HG02623 (cell line): ENCODE results near the gene AJUBA.
"Not testable (repeated sequence)": the region's sequence is repeated elsewhere in the genome, so short reads cannot be mapped to it uniquely, and the experiment has no call there.

Source experiments
- ATAC-seq: cut with Tn5 transposase; IDR thresholded peaks from one replicate; pipeline ENCODE4 v1.9.1; 2021; ENCODE audit warnings: moderate library complexity; ENCODE audit not compliant: unreplicated experiment

AJUBA gene

DNA sequence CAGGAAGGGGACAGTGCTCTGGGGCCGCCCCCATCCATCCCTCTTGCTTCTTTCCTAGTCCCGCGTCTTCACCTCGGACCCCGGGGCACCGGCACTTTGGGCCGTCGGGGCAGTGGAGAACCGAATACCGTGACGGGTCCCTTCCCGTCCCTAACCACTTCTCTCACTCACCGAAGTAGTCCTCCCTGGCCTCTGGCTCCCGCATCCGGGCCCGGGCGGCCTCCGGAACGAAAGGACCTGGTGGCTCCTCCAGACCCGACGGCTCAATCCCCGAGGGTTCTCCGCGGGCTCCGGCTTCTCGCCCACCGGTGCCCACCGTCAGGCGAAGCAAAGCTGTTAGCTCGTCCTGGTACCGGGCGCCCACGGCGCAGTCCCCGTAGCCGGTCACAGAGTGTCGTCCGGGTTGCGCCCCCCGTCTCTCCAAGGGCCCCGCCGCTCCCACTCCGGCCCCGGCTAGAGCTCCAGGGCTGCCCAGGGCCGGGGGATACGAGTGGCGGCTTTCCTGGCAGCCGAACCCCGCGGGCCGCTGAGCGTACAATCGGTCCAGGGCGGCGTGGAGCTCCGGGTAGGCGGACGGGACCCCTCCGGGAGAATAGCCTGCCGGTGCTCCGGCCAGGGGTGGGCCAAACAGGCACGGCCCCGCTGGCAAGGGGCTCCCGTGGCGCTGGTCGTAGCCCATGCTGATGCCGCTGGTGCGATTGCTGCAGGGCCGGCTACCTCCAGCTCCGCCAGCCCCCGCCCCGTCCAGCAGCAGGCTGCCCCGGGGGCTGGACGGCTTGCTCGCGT lies 1.1 kb downstream of the AJUBA start:
- ATAC-seq: no peak

- no peak for ATAC-seq
Observed at GRCh38 chr14:22980672-22981089, 1.7 kb downstream of the AJUBA start.

DNA sequence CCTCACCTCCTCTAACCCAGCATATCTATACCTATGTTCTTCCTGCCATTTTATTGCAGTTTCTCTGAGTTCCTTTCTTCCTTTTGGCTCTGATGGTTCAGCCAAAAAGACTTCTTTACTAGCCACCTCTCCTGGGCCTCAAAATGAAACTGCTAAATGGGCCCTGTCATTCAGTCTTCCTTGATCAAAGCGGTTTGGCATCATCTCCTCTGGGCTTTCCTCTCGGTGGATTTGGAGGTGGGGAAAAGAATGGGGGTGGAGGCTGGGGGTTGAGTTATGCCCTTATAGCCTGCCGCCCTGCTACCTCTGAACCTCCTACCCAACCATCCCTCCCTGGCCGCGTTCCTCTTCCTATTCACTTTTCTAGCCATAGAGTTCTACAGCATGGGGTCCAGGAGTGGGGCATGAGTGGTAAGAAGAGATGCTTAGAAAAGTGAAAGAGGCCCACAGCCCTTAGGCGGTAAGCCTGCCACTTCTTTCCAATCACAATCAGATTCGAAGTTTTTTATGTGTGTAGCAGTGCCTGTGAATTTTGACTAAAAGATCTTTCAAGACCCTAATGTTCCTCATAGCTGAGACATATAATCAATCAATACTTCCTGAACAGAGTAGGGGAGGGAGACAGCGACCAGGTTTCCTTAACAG lies 2.5 kb downstream of the AJUBA start:
- no peak for ATAC-seq

GRCh38 chr14:22978981-22979671 lies 3.2 kb downstream of the AJUBA start:
- ATAC-seq: no peak

DNA sequence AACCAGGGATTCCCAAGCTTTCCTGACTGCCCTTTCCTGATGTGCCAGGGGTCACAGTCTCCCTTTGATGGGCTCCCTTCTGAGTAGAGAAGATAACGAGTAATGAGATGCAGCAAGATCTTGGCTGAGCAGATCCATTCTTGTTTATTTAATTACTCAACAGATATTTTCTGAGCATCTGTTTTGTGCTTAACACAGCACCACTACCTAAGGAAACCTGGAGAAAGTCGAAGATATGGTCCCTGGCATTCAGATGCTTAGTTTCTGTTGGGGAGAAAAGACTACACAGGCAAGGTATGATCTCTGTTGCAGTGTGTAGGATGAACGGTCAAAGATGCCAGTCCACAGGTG lies 3.9 kb downstream of the AJUBA start:
- ATAC-seq: no peak

GRCh38 chr14:22977684-22978486 lies 4.5 kb downstream of the AJUBA start:
- no peak for ATAC-seq

GRCh38 chr14:22977434-22977683 lies 5.0 kb downstream of the AJUBA start:
- ATAC-seq: no peak

DNA sequence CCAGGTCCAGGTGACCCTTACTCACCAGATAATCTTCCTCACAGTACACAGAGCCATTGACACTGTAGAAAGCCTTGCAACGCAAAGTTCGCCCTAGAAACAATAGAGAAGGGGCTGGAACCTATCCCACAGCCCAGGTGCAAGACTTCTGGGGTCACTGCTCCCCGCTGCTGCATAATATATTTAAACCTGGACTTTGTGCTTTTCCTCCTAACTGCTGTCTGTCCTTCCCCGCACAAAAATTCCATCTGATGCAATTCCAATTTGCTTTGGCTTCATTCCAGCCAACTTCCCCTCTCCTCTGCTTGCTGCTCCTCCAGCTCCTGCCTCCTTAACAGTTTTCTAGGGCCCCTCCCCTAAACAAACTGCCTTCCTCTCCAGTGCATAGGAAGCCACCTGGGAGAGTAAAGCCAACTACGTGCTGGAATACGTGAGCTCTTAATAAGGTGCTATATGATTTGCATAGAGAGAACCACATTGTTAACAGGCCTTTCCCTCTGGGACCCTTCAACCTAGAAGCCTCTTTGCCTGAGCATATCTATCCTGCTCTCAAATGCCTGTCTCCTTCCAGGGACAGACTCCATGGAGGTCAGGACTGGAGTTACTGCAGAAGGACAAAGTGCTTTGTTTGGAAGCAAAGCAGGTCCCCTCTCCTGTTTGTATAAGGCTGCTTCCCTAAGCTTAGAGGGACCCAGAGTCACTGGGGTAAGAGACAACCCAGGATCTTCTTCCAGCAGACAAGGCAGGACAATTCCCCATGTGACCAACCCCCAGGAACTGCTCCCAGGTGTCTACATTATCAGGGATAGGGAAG lies 5.5 kb downstream of the AJUBA start:
- ATAC-seq: no peak

GRCh38 chr14:22974530-22975313 lies 7.6 kb downstream of the AJUBA start:
- no peak for ATAC-seq

DNA sequence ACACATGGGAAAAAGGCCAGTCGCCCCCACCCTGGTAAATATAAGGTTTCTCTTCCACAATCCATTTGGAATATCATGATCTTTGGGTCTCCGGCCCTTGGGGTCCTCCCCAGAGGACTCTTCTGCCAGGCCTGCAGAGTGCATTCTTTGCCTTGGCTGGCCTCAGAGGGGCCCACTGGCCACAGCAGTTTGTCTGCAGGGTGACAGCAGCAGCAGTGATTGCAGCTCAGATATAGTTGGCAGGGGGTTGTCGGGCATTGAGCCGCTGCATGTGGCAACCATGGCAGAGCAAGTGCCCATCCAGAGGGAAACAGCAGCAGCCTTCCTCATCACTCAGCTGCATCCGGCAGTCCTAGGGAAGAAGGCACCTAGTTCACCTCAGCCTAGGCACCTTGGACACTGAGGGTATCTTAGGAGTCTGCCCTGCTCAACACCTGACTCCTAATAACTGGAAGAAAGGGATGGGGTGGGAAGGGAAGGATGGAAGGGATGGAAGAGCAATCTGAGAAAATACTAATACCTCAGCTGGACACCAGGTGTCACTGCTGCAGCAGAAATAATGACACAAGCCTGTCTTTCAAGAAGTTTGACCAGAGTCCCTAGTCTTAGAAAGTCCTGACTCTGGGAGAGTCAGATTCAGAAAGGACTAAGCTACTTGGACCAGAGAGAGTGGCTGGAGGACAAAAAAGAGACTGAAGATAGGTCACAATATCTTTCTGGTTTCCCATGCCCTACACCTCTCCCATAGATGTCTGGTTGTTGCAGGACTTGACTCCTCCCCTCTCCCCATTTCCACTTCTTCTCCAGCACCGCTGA lies 8.9 kb downstream of the AJUBA start:
- ATAC-seq: no peak

- ATAC-seq: no peak
Observed at GRCh38 chr14:22972313-22972930, 9.9 kb downstream of the AJUBA start.

- ATAC-seq: no peak
Observed at GRCh38 chr14:22971152-22971551, 11.2 kb downstream of the AJUBA start.

DNA sequence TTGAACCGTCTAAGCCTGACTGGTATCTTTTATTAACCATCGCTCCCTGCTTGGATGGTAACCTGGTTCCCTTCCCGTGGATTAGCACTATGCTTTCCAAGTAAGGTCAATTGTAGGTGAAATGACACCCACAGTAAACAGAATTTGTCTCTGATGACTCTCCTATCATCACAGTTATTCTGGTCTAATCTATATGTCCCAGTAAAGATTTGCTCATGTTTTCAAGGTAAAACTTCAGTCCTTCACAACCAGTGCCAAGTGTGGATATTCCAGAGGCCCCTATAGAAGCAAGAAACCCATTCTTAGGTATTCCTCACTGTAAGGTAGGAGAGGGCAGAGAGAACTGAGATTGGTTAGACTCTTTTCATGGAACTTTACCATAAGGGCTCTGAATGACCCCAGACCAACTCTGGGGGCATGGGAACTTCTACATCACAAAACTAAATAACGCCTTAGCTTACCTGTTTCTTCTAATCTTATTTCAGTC lies 15.5 kb downstream of the AJUBA start:
- no peak for ATAC-seq

GRCh38 chr14:22965916-22966782 lies 16.2 kb downstream of the AJUBA start:
- ATAC-seq: not testable (repeated sequence)

- ATAC-seq: no peak
Observed at GRCh38 chr14:22962061-22962676, 20.2 kb downstream of the AJUBA start.

GRCh38 chr14:22955702-22956569 lies 26.4 kb downstream of the AJUBA start:
- ATAC-seq: no peak
